ENCODE results near the gene NEDD4L.

Gene NEDD4L

GRCh38 chr18:58419587-58420199 lies 375.7 kb downstream of the NEDD4L start:
- H3K4me3 ChIP-seq (ENCODE audit: low read depth, low read length) = no peak overlapping the region
- H3K36me3 ChIP-seq (ENCODE audit: control insufficient read depth in 2 of 2, insufficient read depth in 1 of 2, low read length in 2 of 2) = no peaks in the 10 kb centered on the region
- no peaks in the 10 kb centered on the region for H3K9me3 ChIP-seq (ENCODE audit: control insufficient read depth, insufficient read depth, low read depth, low read length)
- H3K27ac ChIP-seq (ENCODE audit: extremely low read depth, low read depth, low read length) = no peak overlapping the region
- ChIA-PET POLR2A (no interaction called here), CTCF (interaction anchor here (1.0 kb wide), 1 partner anchor 77 kb away, joined by 3 read pairs; no protein-coding TSS in a partner anchor)
- no peaks in the 10 kb centered on the region for H3K4me1 ChIP-seq (ENCODE audit: control insufficient read depth, insufficient read depth, low read length)
- peak; percentile 94 for TF ChIP-seq ZNF366 (tag by site-specific recombination; conservative IDR thresholded peaks at IDR 0.05)
- TF ChIP-seq ZNF792 (tag by site-specific recombination; IDR thresholded peaks at IDR 0.05) = no peak
- no peak for TF ChIP-seq ZBTB21 (tag by site-specific recombination; IDR thresholded peaks at IDR 0.05)
- peak; percentile 99 for TF ChIP-seq ZBTB17 (tag by site-specific recombination; IDR thresholded peaks at IDR 0.05)
- no peak for TF ChIP-seq ZNF558 (tag by site-specific recombination; IDR thresholded peaks at IDR 0.05)
- TF ChIP-seq ZNF221 (tag by site-specific recombination; IDR thresholded peaks at IDR 0.05; ENCODE audit: borderline replicate concordance) = no peak

GRCh38 chr18:58426611-58427010 lies 382.6 kb downstream of the NEDD4L start:
- ChIA-PET CTCF (interaction anchor here (0.6 to 1.5 kb wide), 2 partner anchors 66 to 1565 kb away, joined by 4 to 5 read pairs; no protein-coding TSS in a partner anchor), POLR2A (no interaction called here)
- no peak for TF ChIP-seq ZNF404 (tag by site-specific recombination; IDR thresholded peaks at IDR 0.05)
- no peak for TF ChIP-seq TCF7L2 (IDR thresholded peaks at IDR 0.05; ENCODE audit: borderline replicate concordance, low read depth, low read length)
- TF ChIP-seq PRDM10 (tag by site-specific recombination; IDR thresholded peaks at IDR 0.05) = no peak
- TF ChIP-seq ZNF416 (tag by site-specific recombination; IDR thresholded peaks at IDR 0.05) = no peak
- no peak for TF ChIP-seq ZNF768 (tag by site-specific recombination; IDR thresholded peaks at IDR 0.05)
- TF ChIP-seq ZNF660 (tag by site-specific recombination; IDR thresholded peaks at IDR 0.05) = no peak
- TF ChIP-seq ZNF391 (tag by site-specific recombination; IDR thresholded peaks at IDR 0.05; ENCODE audit: borderline replicate concordance, low read depth) = no peak
- no peaks in the 10 kb centered on the region for H3K36me3 ChIP-seq (ENCODE audit: control insufficient read depth in 2 of 2, insufficient read depth in 1 of 2, low read length in 2 of 2)
- no peak overlapping the region for H3K27ac ChIP-seq (ENCODE audit: extremely low read depth, low read depth, low read length)
- H3K4me1 ChIP-seq (ENCODE audit: control insufficient read depth, insufficient read depth, low read length) = no peaks in the 10 kb centered on the region
- no peaks in the 10 kb centered on the region for H3K9me3 ChIP-seq (ENCODE audit: control insufficient read depth, insufficient read depth, low read depth, low read length)
- H3K4me3 ChIP-seq (ENCODE audit: low read depth, low read length) = no peak overlapping the region

GRCh38 chr18:58427321-58427720 lies 383.3 kb downstream of the NEDD4L start:
- ChIA-PET POLR2A (no interaction called here), CTCF (interaction anchor here (0.9 to 1.5 kb wide), 2 partner anchors 11 to 66 kb away, joined by 4 to 5 read pairs; no protein-coding TSS in a partner anchor)
- Histone ChIP-seq H3K9me3 (ENCODE audit: control insufficient read depth, insufficient read depth, low read depth, low read length) (no peaks in the 10 kb centered on the region), H3K4me1 (ENCODE audit: control insufficient read depth, insufficient read depth, low read length) (no peaks in the 10 kb centered on the region), H3K27ac (ENCODE audit: extremely low read depth, low read depth, low read length) (no peak overlapping the region), H3K4me3 (ENCODE audit: low read depth, low read length) (no peak overlapping the region), H3K36me3 (ENCODE audit: control insufficient read depth in 2 of 2, insufficient read depth in 1 of 2, low read length in 2 of 2) (no peaks in the 10 kb centered on the region)
- TF ChIP-seq ZSCAN18 (tag by site-specific recombination; IDR thresholded peaks at IDR 0.05) = no peak
- TF ChIP-seq ZNF768 (tag by site-specific recombination; IDR thresholded peaks at IDR 0.05) = no peak
- TF ChIP-seq ZNF747 (tag by site-specific recombination; IDR thresholded peaks at IDR 0.05) = no peak
- no peak for TF ChIP-seq ZNF280C (tag by site-specific recombination; IDR thresholded peaks at IDR 0.05)
- no peak for TF ChIP-seq ZNF169 (tag by site-specific recombination; IDR thresholded peaks at IDR 0.05)
- TF ChIP-seq ZNF248 (tag by site-specific recombination; IDR thresholded peaks at IDR 0.05) = no peak
- no peak for TF ChIP-seq ZNF639 (tag by site-specific recombination; IDR thresholded peaks at IDR 0.05)
- TF ChIP-seq ZBTB7A (tag by site-specific recombination; IDR thresholded peaks at IDR 0.05; ENCODE audit: low read depth) = no peak
- no peak for TF ChIP-seq GLI4 (tag by site-specific recombination; IDR thresholded peaks at IDR 0.05)
- no peak for TF ChIP-seq ZFHX2 (tag by site-specific recombination; conservative IDR thresholded peaks at IDR 0.05)
- no peak for TF ChIP-seq ZNF624 (tag by site-specific recombination; IDR thresholded peaks at IDR 0.05)
- TF ChIP-seq ZNF114 (tag by site-specific recombination; IDR thresholded peaks at IDR 0.05) = no peak
